GOT3 (cell line): ENCODE results near the gene SNCA.

Experiments
- DNase-seq: peaks from one replicate; lab custom pipeline; 2025; ENCODE audit warnings: mixed read lengths; lab: John Stamatoyannopoulos, UW

SNCA gene

GRCh38 chr4:89814362-89814761 is 22.6 kb downstream of the SNCA start:
- no peak for DNase-seq

GRCh38 chr4:89813197-89813596 is 23.8 kb downstream of the SNCA start:
- DNase-seq, result no peak

DNA sequence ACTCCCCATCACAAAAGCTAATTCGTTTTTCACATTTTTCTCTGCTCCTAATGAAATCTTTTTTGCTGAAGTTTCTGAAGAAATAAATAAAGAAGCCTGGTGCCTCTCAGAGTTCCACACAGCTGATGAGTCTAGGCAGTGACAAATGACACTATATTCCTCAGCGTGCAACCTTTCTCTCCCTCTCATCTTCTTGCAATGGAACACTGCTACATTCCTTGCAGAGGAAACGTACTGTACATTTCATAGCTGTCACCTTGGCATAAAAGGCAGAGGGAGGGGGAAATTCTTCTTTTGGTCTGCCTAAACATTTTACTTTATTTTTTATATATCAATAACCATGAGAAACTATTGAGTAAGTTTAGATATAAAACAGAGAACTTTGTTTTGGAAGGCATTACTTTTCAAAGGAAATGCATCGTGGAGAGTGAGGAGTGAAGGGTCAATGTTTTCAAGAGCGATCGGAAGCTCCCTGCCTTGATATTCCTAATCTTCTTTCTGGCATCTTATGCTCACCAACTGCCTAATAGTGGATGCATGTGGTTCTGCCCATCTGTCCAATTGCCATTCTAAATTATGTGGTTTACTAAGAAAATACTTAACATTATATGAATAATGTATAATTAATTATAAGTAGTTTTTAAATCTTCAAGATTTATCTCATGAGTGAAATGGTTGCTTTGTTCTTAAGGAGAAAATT is 29.4 kb downstream of the SNCA start:
- DNase-seq, result no peak

GRCh38 chr4:89805297-89805696 is 31.7 kb downstream of the SNCA start:
- DNase-seq, result no peak

GRCh38 chr4:89803915-89804314 is 33.0 kb downstream of the SNCA start:
- no peak for DNase-seq

DNA sequence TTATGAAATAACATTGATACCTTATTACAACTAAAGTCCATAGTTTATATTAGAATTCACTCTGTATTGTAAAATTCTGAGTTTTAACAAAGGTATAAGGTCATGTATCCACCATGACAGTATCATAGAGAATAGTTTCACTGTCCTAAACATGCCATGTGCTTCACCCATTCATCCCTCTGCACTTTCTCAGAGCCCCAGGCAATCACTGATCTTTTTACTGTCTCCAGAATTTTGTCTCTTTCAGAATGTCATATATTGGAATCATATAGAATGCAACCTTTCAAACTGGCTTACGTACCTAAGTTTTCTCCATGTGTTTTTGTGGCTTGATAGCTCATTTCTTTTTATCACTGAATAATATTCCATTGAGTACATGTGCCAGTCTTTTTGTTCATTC is 33.9 kb downstream of the SNCA start:
- no peak for DNase-seq

GRCh38 chr4:89800527-89801103 is 36.3 kb downstream of the SNCA start:
- DNase-seq, result no peak

- no peak for DNase-seq
Observed at GRCh38 chr4:89800012-89800516, 36.9 kb downstream of the SNCA start.

- no peak for DNase-seq
Observed at GRCh38 chr4:89799071-89799470, 37.9 kb downstream of the SNCA start.

- DNase-seq, result no peak
Observed at GRCh38 chr4:89797117-89797516, 39.8 kb downstream of the SNCA start.

DNA sequence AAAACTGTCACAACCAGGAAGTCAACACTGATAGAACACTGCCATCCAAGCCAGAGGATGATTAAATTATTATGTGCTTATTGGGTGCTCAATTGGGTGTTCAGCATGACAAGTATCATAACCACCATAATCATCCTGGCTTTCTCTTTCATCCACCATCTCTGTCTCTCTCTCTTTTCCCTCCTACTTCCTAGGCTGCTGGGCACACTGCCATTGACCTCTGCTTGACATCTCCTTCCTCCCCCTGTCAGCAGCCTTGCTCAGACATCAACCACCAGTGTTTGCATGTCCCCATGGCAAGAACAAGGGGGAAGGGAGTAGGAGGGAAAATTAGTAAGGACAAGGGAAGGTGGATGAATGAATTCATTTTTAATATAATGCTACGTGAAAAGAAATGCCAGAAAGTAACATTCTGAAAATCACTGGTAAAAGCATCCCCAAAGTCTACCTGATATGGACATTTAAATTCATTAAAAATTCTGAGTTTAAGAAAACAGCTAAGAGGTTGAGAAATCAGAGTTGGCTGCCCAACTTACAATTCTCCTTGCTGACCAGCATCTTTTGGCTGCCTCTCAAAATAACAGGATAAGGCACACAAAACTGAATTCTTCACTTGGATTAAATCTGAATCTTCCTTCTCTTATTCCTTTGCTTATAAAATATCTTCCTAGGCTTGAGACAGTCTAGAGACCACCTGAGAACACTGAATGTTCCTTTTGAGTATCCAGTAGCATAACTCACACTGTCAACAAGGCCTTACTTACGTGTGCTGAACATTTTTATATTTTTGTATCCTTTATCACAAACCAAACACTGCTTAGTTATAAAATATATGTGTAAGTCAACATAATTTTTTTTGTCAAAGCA is 48.5 kb downstream of the SNCA start:
- no peak for DNase-seq

- no peak for DNase-seq
Observed at GRCh38 chr4:89784686-89785231, 52.2 kb downstream of the SNCA start.

GRCh38 chr4:89781321-89781720 is 55.6 kb downstream of the SNCA start:
- no peak for DNase-seq

DNA sequence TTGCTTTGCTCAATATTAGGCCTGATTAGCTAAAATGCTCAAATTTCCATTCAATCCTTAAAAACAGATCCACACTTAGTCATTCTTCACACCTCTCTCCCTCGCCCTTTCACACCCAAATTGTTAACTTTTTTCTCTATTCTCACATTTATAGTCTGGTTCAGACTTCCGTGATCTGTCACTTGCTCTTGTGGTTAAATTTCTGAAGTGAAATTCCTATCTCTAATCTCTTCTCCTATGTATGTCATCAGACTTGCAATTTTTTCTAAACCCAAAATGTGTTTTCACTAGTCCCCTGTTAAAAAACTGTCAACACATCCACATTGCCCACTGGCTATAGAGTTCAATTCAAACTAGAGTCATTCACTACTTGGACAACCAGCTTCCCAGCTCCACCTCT is 63.2 kb downstream of the SNCA start:
- no peak for DNase-seq

GRCh38 chr4:89769856-89770255 is 67.1 kb downstream of the SNCA start:
- DNase-seq, result no peak

DNA sequence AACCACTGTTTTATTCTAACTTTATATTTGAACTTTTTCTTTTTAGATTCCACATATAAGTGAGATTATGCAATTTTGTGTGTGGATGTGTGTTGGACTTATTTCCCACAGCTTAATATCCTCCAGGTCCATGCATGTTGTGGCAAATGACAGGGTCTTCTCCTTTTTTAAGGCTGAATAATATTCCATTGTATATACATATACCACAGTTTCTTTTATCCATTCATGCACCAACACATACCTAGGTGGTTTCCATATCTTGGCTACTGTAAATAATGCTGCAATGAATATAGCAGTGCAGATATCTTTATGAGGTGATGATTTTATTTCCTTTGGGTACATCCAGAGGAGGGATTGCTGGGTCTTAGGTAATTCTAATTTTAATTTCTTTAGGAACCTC is 69.0 kb downstream of the SNCA start:
- no peak for DNase-seq

DNA sequence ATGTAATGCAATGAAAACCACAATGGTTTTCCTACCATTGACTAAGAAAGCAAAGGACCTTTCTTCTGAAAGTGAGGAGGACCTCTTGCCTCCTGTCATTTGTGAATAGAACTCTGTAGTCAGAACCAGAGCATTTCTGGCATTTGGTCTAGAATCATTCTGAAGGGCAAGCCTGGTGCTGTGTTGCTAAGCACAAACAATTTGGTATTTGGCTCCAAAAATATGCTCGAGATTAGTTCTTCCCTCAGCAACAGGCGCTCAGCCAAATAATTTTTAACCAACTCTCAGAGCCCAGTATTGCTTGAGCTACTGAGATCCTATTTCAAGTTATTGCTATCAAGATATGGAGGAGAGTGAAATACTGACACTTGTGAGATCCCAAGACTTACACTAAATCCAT is 71.0 kb downstream of the SNCA start:
- DNase-seq, result no peak

GRCh38 chr4:89765528-89765927 is 71.4 kb downstream of the SNCA start:
- DNase-seq, result no peak

GRCh38 chr4:89762311-89762710 is 74.7 kb downstream of the SNCA start:
- DNase-seq, result no peak

GRCh38 chr4:89759426-89759825 is 77.5 kb downstream of the SNCA start:
- DNase-seq, result no peak

DNA sequence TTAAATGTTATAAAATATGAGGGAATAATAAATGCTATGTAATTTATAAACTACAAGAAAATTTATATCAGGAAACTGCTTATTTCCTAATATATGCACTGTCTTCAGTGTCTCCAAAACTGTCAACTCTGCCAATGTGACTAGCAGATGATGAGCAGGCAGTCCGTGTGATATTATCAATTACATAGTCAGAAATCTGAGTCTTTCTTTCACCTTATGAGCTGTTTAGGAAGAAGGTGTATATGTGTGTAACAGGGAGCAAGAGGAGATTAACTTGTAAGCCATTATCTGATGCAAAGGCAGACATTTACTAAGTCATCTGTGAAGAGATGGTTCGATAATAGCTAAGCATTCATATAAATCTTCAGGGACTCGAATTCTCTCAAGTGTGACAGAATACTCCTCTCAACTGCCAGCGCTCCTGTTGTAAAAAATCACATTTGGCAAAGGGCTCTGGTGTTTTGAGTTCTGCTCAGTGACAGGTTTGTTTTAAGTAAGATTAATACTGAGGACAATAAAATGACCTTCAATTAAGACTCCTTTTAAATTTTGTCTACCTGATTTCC is 79.7 kb downstream of the SNCA start:
- DNase-seq, result no peak

GRCh38 chr4:89755220-89755619 is 81.7 kb downstream of the SNCA start:
- DNase-seq, result no peak
